T-helper 9 cell (primary cell): ENCODE results near the gene SMG5.
"Not testable (repeated sequence)": the region's sequence is repeated elsewhere in the genome, so short reads cannot be mapped to it uniquely, and the experiment has no call there.

Source experiments
- DNase-seq: peaks from one replicate; pipeline ENCODE4 v3.0.0-alpha.2; 2020
- total RNA-seq, 2 donors: gene quantifications; one replicate each; lab custom pipeline; 2026; lab: John Stamatoyannopoulos, UW

SMG5 gene
- 113 to 207 reads per million in 2 donors for total RNA-seq

GRCh38 chr1:156282479-156283222 lies at the start of gene SMG5:
TSS of gene SMG5 (minus strand) at chr1:156282825. CDS start at chr1:156282680, 145 bp downstream.
- DNase-seq: peak; percentile 91

- not testable (repeated sequence) for DNase-seq
Observed at GRCh38 chr1:156323179-156323578, 40.6 kb upstream of the SMG5 start.

- no peak for DNase-seq
Observed at GRCh38 chr1:156320560-156320959, 37.9 kb upstream of the SMG5 start.

GRCh38 chr1:156319664-156320063 lies 37.0 kb upstream of the SMG5 start:
- no peak for DNase-seq

GRCh38 chr1:156316909-156317308 lies 34.3 kb upstream of the SMG5 start:
- no peak for DNase-seq

GRCh38 chr1:156310962-156311361 lies 28.3 kb upstream of the SMG5 start:
- no peak for DNase-seq

- DNase-seq: no peak
Observed at GRCh38 chr1:156308078-156308477, 25.5 kb upstream of the SMG5 start.

GRCh38 chr1:156305215-156305614 lies 22.6 kb upstream of the SMG5 start:
- DNase-seq: no peak

- no peak for DNase-seq
Observed at GRCh38 chr1:156303241-156303640, 20.6 kb upstream of the SMG5 start.

GRCh38 chr1:156298852-156299357 lies 16.3 kb upstream of the SMG5 start, which contains the start of gene VHLL:
TSS of gene VHLL (minus strand) at chr1:156299307. CDS start at chr1:156299189, 118 bp downstream.
- DNase-seq: no peak

- DNase-seq: peak; percentile 36
Observed at GRCh38 chr1:156295391-156295947, 12.8 kb upstream of the SMG5 start, which contains the start of gene GLMP. TSS of gene GLMP (minus strand) at chr1:156295679. CDS start at chr1:156295645, 34 bp downstream.

GRCh38 chr1:156293895-156294294 lies 11.3 kb upstream of the SMG5 start:
- no peak for DNase-seq

GRCh38 chr1:156293098-156293434 lies 10.4 kb upstream of the SMG5 start:
- DNase-seq: no peak

- DNase-seq: no peak
Observed at GRCh38 chr1:156291226-156292061, 8.8 kb upstream of the SMG5 start.

- DNase-seq: no peak
Observed at GRCh38 chr1:156289857-156290256, 7.2 kb upstream of the SMG5 start.

- no peak for DNase-seq
Observed at GRCh38 chr1:156286061-156286460, 3.4 kb upstream of the SMG5 start.

GRCh38 chr1:156285437-156285836 lies 2.8 kb upstream of the SMG5 start:
- no peak for DNase-seq

- DNase-seq: no peak
Observed at GRCh38 chr1:156284757-156285156, 2.1 kb upstream of the SMG5 start.

- DNase-seq: no peak
Observed at GRCh38 chr1:156284112-156284511, 1.5 kb upstream of the SMG5 start, which contains the start of gene TMEM79. TSS of gene TMEM79 (plus strand) at chr1:156284325. CDS start at chr1:156285227, 902 bp downstream.

GRCh38 chr1:156283521-156283920 lies 896 bp upstream of the SMG5 start:
- no peak for DNase-seq

- DNase-seq: no peak
Observed at GRCh38 chr1:156281693-156282478, 739 bp downstream of the SMG5 start.

GRCh38 chr1:156281281-156281680 lies 1.3 kb downstream of the SMG5 start:
- no peak for DNase-seq
